HepG2 (cell line): ENCODE measurements around the gene ASH1L. TPM values are rescaled to one million over a fixed set of nuclear protein-coding genes. Genes with fewer than 3 reads are reported as not detected.

Source experiments
- ATAC-seq: fragments of 200-7000 bp; cut with Tn5 transposase; 3 replicates; pipeline ENCODE4 v1.9.1; 2020; ENCODE audit warnings: mild to moderate bottlenecking, moderate library complexity
- BruUV-seq: library from RNA; stranded (reverse); fragments of 400-500 nt; replicated peaks from 2 replicates; lab custom pipeline; 2021; lab: Mats Ljungman, UMichigan
- CTCF ChIA-PET: fragments of 300-600 bp; formaldehyde crosslinking; extraction: SDS; loops from one replicate; lab custom pipeline; 2021; ENCODE audit warnings: low total read pairs, inconsistent platforms, low intra/inter-chr PET ratio; lab: Yijun Ruan, JAX
- POLR2A ChIA-PET: fragments of 350-600 bp; sonication (Branson Sonifier 250); formaldehyde crosslinking; loops from one replicate; lab custom pipeline; 2020; ENCODE audit warnings: antibody characterized with exemption, inconsistent platforms; lab: Yijun Ruan, JAX
- DNase-seq: peaks from one replicate; pipeline ENCODE4 v3.0.0-alpha.2; 2015; ENCODE audit warnings: low spot score
- FAIRE-seq: peaks from 3 replicates; lab custom pipeline; 2011; peaks lifted over from hg19 to GRCh38; lab: Jason Lieb, UNC
- H2AFZ ChIP-seq: one replicate; pipeline ENCODE4 v1.6.1; 2011; ENCODE audit warnings: low read length, inconsistent platforms
- H3K27ac ChIP-seq: fragments of 300-600 bp; 3 replicates; pipeline ENCODE4 v1.8.0; 2011; ENCODE audit warnings: mixed run types, mild to moderate bottlenecking, mixed read lengths, low read length, inconsistent platforms; ENCODE audit not compliant: insufficient read depth; ENCODE audit errors: extremely low read length
- H3K27me3 ChIP-seq, 2 experiments: fragments of 200-600 bp in 1 of 2; 2 replicates in 1 of 2; 3 replicates in 1 of 2; pipeline versions ENCODE4 v1.6.0 to v1.8.0; 2011; ENCODE audit warnings: low read length in 2 of 2, mild to moderate bottlenecking in 2 of 2, moderate library complexity in 2 of 2, inconsistent platforms in 1 of 2; ENCODE audit not compliant: insufficient read depth in 2 of 2, control insufficient read depth in 1 of 2
- H3K36me3 ChIP-seq, 2 experiments: fragments of 200-600 bp in 1 of 2; replicated peaks in 1 of 2; 2 replicates in 1 of 2; 3 replicates in 1 of 2; pipeline versions ENCODE4 v1.5.1 to v1.8.0; 2011; ENCODE audit warnings: low read length in 2 of 2, inconsistent platforms in 1 of 2; ENCODE audit not compliant: insufficient read depth in 2 of 2, control insufficient read depth in 1 of 2
- H3K4me1 ChIP-seq: 2 replicates; pipeline ENCODE4 v1.5.1; 2012; ENCODE audit warnings: low read length, inconsistent platforms; ENCODE audit not compliant: insufficient read depth
- H3K4me2 ChIP-seq: 2 replicates; pipeline ENCODE4 v1.6.0; 2011; ENCODE audit warnings: low read depth, low read length, inconsistent platforms
- H3K4me3 ChIP-seq, 3 experiments: fragments of 200-600 bp in 1 of 3; sonication (generic), shearing (Covaris generic) in 1 of 3; replicated peaks in 1 of 3; 2 replicates each; pipeline ENCODE4 v1.5.1; 2011 to 2016; ENCODE audit warnings: low read length in 3 of 3, inconsistent platforms in 2 of 3, low read depth in 2 of 3, mild to moderate bottlenecking in 2 of 3, control low read depth in 1 of 3, mixed read lengths in 1 of 3; ENCODE audit not compliant: insufficient read depth in 1 of 3
- H3K79me2 ChIP-seq: one replicate; pipeline ENCODE4 v1.6.1; 2011; ENCODE audit warnings: low read length, inconsistent platforms; ENCODE audit not compliant: insufficient read depth
- H3K9ac ChIP-seq: 2 replicates; pipeline ENCODE4 v1.6.0; 2011; ENCODE audit warnings: mild to moderate bottlenecking, low read depth, low read length, inconsistent platforms; ENCODE audit not compliant: insufficient read depth
- H3K9me3 ChIP-seq: 2 replicates; pipeline ENCODE4 v1.5.1; 2012; ENCODE audit warnings: mild to moderate bottlenecking, low read length
- H4K20me1 ChIP-seq: 2 replicates; pipeline ENCODE4 v1.6.0; 2011; ENCODE audit warnings: inconsistent platforms, mild to moderate bottlenecking, low read length, moderate library complexity; ENCODE audit not compliant: insufficient read depth
- HMGXB3 ChIP-seq: sonication (generic); formaldehyde crosslinking; IDR thresholded peaks from 2 replicates; pipeline ENCODE4 v1.4.0; 2020; ENCODE audit warnings: missing genetic modification reagents, borderline replicate concordance
- KDM3A ChIP-seq: IDR thresholded peaks from 2 replicates; pipeline ENCODE4 v1.6.1; 2018; ENCODE audit warnings: low read depth, missing compliant biosample characterization
- ZNF121 ChIP-seq: sonication (generic); formaldehyde crosslinking; IDR thresholded peaks from 2 replicates; pipeline ENCODE4 v1.5.0; 2020; ENCODE audit warnings: mild to moderate bottlenecking, missing genetic modification reagents
- ZNF614 ChIP-seq: IDR thresholded peaks from 2 replicates; pipeline ENCODE4 v1.6.1; 2018; ENCODE audit warnings: missing biosample characterization, missing genetic modification reagents, inconsistent platforms, borderline replicate concordance
- ZNF780A ChIP-seq: sonication (generic); formaldehyde crosslinking; IDR thresholded peaks from 2 replicates; pipeline ENCODE4 v1.8.0; 2022; ENCODE audit warnings: mild to moderate bottlenecking, missing genetic modification reagents, moderate library complexity
- WGBS: methylation state at CpG from one replicate; pipeline ENCODE4 v1.1.6; 2017; ENCODE audit warnings: low lambda C conversion rate; 5-methylcytosine and 5-hydroxymethylcytosine counted together
- in situ Hi-C: cut with HindIII; loops from 2 replicates; pipeline ENCODE4 v1.10.0; 2017; ENCODE audit warnings: low pct_unique_long_range_greater_than_20kb; ENCODE audit not compliant: extremely low pct_ligation_motif_present
- intact Hi-C: fragments of 100-400 bp; cut with micrococcal nuclease; formaldehyde crosslinking; loops from one replicate; pipeline ENCODE4 v1.10.0; 2022; ENCODE audit not compliant: unreplicated experiment
- polyA plus RNA-seq, 8 experiments: library from polyadenylated mRNA; depleted of rRNA in 3 of 8; stranded (reverse) in 7 of 8; unstranded in 1 of 8; fragments of >200 nt; fragmentation: Illumina TruSeq in 4 of 8; extraction: Trizol in 4 of 8; gene quantifications; 2 replicates each; pipeline versions ENCODE4 v1.2.1 to v1.2.3, GENCODE V29; 2011 to 2016; ENCODE audit warnings: low read depth in 4 of 8, missing spikeins in 1 of 8, mixed read lengths in 1 of 8; ENCODE audit not compliant: insufficient read depth in 1 of 8
- total RNA-seq, 5 experiments: library from RNA; depleted of rRNA; stranded (reverse); fragments of >200 nt; fragmentation: Illumina TruSeq; extraction: Trizol; gene quantifications; 2 replicates each; pipeline ENCODE4 v1.2.3, GENCODE V29; 2016; ENCODE audit warnings: low read depth in 1 of 5

Gene ASH1L
- total and polyA plus RNA-seq, 2 of the 13 experiments (the other 11 are each of a cell fraction or from before 2014, with no cell fraction given), result 10.2 to 15.3 TPM

- Histone ChIP-seq H4K20me1 (peaks cover 4% of the 10 kb centered on the region), H3K4me1 (peaks cover 30% of the 10 kb centered on the region), H3K36me3 (no peaks in the 10 kb centered on the region; a peak in 1 of 5 replicates), H3K4me3 (no peak overlapping the region), H2AFZ (no peak overlapping the region), H3K27ac (no peak overlapping the region), H3K27me3 (no peaks in the 10 kb centered on the region), H3K9me3 (no peaks in the 10 kb centered on the region), H3K9ac (no peak overlapping the region), H3K79me2 (peaks cover 83% of the 10 kb centered on the region), H3K4me2 (no peak overlapping the region)
- intact Hi-C loops, result no loop called here
- BruUV-seq, result no TSS peak
- CTCF ChIA-PET, result no interaction called here
- ATAC-seq (no peak), FAIRE-seq (no peak), DNase-seq (no peak)
- in situ Hi-C loops, result no loop called here
- no peak for TF ChIP-seq ZNF614 (CRISPR knock-in tag)
- no peak for TF ChIP-seq KDM3A (CRISPR knock-in tag)
- no peak for TF ChIP-seq HMGXB3 (CRISPR knock-in tag)
- POLR2A ChIA-PET, result no interaction called here
- 98% methylated on average over 2 of the region's 2 CpGs for WGBS
Measured at GRCh38 chr1:155529109-155529508, 33.5 kb downstream of the ASH1L start.

- Histone ChIP-seq H2AFZ (no peak overlapping the region), H3K27me3 (no peaks in the 10 kb centered on the region), H3K4me2 (no peak overlapping the region), H4K20me1 (peaks cover 7% of the 10 kb centered on the region), H3K27ac (no peak overlapping the region), H3K79me2 (peaks cover 81% of the 10 kb centered on the region), H3K9me3 (no peaks in the 10 kb centered on the region), H3K9ac (no peak overlapping the region), H3K4me3 (no peak overlapping the region), H3K4me1 (peaks cover 30% of the 10 kb centered on the region), H3K36me3 (no peaks in the 10 kb centered on the region; a peak in 1 of 5 replicates)
- FAIRE-seq (no peak), ATAC-seq (no peak), DNase-seq (no peak)
- no TSS peak for BruUV-seq
- intact Hi-C loops (no loop called here), in situ Hi-C loops (no loop called here)
- TF ChIP-seq ZNF121 (CRISPR knock-in tag) (0 out of 2 replicates have a peak, but pooled peaks have one; percentile 27), ZNF780A (CRISPR knock-in tag) (no peak)
- ChIA-PET POLR2A (interaction anchor here (0.6 kb wide), 1 partner anchor 9 kb away, joined by 4 read pairs; no protein-coding TSS in a partner anchor), CTCF (no interaction called here)
- 97% methylated on average over 6 of the region's 6 CpGs for WGBS
Measured at GRCh38 chr1:155527677-155528076, 34.9 kb downstream of the ASH1L start.
